A549 treated with DMSO at 1 μM for 4 hours (cell line): ENCODE data around the gene TMBIM4. TPM values are rescaled to one million over a fixed set of nuclear protein-coding genes. Genes with fewer than 3 reads are reported as not detected.

Experiments used
- total RNA-seq: library from RNA; stranded (reverse); fragments of 200-300 nt; extraction: Qiagen RNA extraction; gene quantifications from 5 replicates; pipeline ENCODE4 v1.2.3, GENCODE V29; 2022; ENCODE audit warnings: low read depth

The TMBIM4 gene, protein sequence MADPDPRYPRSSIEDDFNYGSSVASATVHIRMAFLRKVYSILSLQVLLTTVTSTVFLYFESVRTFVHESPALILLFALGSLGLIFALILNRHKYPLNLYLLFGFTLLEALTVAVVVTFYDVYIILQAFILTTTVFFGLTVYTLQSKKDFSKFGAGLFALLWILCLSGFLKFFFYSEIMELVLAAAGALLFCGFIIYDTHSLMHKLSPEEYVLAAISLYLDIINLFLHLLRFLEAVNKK
- 51.2 to 60.9 TPM (median 56.4 TPM) in 5 replicates for total RNA-seq

DNA sequence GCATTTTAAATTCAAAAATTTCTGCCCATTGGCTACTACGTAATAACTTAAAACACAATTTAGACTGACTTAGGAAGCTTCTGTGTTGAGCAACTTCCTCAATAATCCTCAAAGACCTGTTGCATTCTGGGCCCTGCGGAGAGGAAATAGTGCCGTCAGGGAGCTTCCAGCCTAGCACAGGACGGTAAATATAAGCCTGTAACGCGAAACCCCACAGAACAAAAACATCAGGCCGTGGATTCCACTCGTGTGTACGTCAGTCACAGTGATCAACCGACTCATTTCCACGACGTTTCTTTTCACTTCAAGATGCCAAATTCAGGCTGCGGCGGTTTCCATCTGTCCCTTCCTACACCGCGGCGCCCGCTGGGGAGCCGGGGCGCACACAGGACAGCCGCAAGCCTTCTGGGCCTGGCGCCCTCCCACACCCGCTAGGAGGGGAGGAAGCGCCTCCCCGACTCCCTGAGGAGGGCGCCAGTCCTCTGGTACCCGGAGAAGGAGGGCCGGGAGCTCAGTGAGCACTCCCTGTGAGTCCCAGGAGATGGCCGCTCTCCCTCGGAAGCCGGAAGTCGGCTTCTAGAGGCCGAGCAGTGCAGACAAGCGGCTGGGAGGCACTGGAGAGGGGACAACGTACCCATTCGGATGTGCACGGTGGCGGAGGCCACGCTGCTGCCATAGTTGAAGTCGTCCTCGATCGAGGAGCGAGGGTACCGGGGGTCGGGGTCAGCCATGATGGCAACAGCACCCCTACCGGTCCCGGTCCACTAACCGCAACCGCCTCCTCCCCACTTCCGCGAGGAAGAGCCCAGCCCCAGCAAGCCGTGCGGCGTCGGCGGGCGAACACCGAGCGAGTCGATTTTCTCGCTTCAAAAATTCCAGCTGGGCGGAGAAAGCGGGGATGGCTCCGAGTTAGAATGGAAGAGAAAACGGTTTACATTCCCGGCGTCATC is at the start of gene TMBIM4:
Gene TMBIM4 (minus strand): TSS at position 776 of the 950 bp plus-strand sequence. CDS start 45 bp downstream, at position 731.

DNA sequence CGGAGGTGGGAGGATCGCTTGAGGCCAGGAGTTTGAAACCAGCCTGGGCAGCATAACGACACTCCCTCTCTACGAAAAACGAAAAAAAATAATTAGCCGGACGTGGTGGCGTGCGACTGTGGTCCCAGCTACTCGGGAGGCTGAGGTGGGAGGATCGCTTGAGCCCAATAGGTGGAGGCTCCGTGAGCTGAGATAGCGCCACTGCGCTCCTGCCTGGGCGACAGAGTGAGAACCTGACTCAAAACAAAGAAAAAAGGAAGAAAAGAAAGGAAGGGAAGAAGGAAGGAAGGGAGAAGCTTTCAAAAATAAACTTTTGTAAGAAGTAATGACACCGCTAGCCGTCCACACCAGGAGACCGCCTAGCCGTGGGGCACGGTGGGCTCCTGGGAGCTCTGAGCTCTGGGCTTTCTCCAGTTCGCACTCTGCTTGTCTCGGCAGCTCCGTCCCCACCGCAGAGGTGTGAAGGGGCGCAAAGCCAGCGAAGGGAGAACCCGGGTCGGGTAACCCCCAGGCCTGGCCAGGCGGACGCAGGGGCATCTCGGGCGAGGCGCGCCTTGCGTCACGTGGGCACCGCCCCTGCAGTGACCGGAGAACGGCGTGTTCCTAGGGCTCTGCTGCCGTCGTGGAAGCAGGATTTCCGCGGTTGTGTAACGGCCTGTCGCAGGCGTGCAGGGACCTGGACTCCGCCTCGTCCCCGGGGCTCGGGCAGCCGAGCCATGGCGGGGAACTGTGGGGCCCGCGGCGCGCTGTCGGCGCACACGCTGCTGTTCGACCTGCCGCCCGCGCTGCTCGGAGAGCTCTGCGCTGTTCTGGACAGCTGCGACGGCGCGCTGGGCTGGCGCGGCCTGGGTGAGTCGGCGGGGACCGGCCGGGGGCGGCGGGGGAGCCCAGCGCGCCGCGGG is 19.0 kb upstream of the TMBIM4 start, which contains the start of gene IRAK3:
Gene IRAK3 (plus strand): TSS at position 631 of the 902 bp plus-strand sequence. CDS start 86 bp downstream, at position 717.

DNA sequence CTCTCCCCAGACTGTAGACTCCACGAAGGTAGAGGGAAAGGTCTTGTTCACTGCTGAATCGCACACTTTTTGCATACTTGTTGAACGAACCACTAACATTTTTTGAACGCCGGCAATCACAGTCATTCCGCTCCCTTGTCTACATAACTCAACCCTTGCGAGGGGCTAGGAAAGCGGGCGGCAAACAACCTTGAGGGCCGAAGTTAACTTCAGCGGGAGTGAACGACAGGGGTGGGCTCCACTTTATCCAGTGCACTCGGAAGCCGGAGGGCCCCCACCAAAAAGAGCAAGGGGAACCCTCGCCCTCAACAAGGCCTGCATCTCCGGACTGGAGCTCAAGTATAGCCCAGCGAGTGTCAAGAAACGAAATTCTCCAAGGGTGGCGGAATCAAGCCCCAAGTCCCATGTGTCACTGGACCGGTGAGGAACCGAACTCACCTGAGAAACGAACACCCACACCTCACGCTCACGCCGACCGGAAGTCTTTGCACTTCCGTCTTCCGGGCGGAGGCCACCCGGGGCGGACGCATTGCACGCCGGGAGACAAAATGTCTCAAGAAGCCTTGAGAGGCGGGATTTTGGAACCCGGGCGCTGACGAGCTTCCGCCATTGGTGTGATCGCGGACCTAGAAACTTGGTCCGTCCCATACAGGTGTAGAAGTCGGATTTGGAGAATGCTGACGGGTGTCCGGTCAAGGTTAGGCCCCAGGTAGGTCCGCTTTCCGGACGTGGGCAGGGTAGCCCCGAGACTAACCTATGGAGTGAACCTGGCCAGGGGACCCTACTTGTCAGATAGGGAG is 39.3 kb downstream of the TMBIM4 start, which contains the start of gene LLPH:
Gene LLPH (minus strand): TSS at position 484 of the 800 bp plus-strand sequence. CDS start 1,644 bp downstream, outside the sequence.

Other genes starting within 250 kb of the TMBIM4 start
- 52.6 to 63.0 TPM (median 58.2 TPM) in 5 replicates for gene LLPH, start 39.2 kb downstream of the TMBIM4 start, total RNA-seq
- gene IRAK3, start 19.2 kb upstream of the TMBIM4 start, total RNA-seq: 0.05 to 0.09 TPM (median 0.08 TPM) in 5 replicates
- 1.4 to 2.1 TPM (median 1.8 TPM) in 5 replicates for gene HELB, start 132.5 kb upstream of the TMBIM4 start, total RNA-seq